K562 (cell line): ENCODE data around the gene DTL. TPM values are rescaled to one million over a fixed set of nuclear protein-coding genes. Genes with fewer than 3 reads are reported as not detected.

ENCODE experiments used
- ATAC-seq: fragments of 200-7000 bp; cut with Tn5 transposase; 3 replicates; pipeline ENCODE4 v1.9.1; 2020; ENCODE audit warnings: moderate library complexity
- BruUV-seq: library from RNA; stranded (reverse); fragments of 400-500 nt; replicated peaks from 2 replicates; lab custom pipeline; 2021; lab: Mats Ljungman, UMichigan
- CTCF ChIA-PET: fragments of 300-600 bp; formaldehyde crosslinking; extraction: SDS; loops from one replicate; lab custom pipeline; 2021; ENCODE audit warnings: low intra/inter-chr PET ratio; lab: Yijun Ruan, JAX
- POLR2A ChIA-PET: fragments of 300-600, 350-650 bp; sonication (Branson Sonifier 250); formaldehyde crosslinking; extraction: SDS; loops from one replicate; lab custom pipeline; 2021; ENCODE audit warnings: antibody characterized with exemption, inconsistent platforms; lab: Yijun Ruan, JAX
- DNase-seq, 4 experiments: peaks; one replicate each; pipeline versions ENCODE4 v3.0.0 to v3.0.0-alpha.2; 2011 to 2018; ENCODE audit warnings: low spot score in 3 of 4, mixed read lengths in 3 of 4; ENCODE audit errors: extremely low read depth in 1 of 4
- FAIRE-seq: peaks from 2 replicates; lab custom pipeline; 2011; peaks lifted over from hg19 to GRCh38; lab: Jason Lieb, UNC
- H2AFZ ChIP-seq: 2 replicates; pipeline ENCODE4 v1.6.0; 2011; ENCODE audit warnings: low read depth, low read length, control low read depth, inconsistent platforms
- H3K27ac ChIP-seq: fragments of 200-600 bp; 3 replicates; pipeline ENCODE4 v1.8.0; 2011; ENCODE audit warnings: low read depth, mild to moderate bottlenecking, control low read depth, inconsistent platforms, low read length, moderate library complexity, mixed read lengths; ENCODE audit errors: extremely low read depth
- H3K27me3 ChIP-seq, 2 experiments: fragments of 300-600 bp in 1 of 2; 2 replicates in 1 of 2; 3 replicates in 1 of 2; pipeline versions ENCODE4 v1.6.0 to v1.8.0; 2011; ENCODE audit warnings: inconsistent platforms in 2 of 2, low read length in 2 of 2, mild to moderate bottlenecking in 1 of 2, mixed read lengths in 1 of 2, moderate library complexity in 1 of 2; ENCODE audit not compliant: control insufficient read depth in 2 of 2, insufficient read depth in 2 of 2
- H3K36me3 ChIP-seq: fragments of 300-600 bp; 3 replicates; pipeline ENCODE4 v1.8.0; 2011; ENCODE audit warnings: mild to moderate bottlenecking, low read length, inconsistent platforms; ENCODE audit not compliant: control insufficient read depth, insufficient read depth
- H3K4me1 ChIP-seq, 2 experiments: fragments of 200-600 bp in 1 of 2; replicated peaks in 1 of 2; 2 replicates in 1 of 2; 3 replicates in 1 of 2; pipeline versions ENCODE4 v1.5.1 to v1.8.0; 2011; ENCODE audit warnings: inconsistent platforms in 2 of 2, low read length in 2 of 2, mild to moderate bottlenecking in 1 of 2, mixed read lengths in 1 of 2, moderate library complexity in 1 of 2; ENCODE audit not compliant: control insufficient read depth in 2 of 2, insufficient read depth in 2 of 2
- H3K4me2 ChIP-seq: 2 replicates; pipeline ENCODE4 v1.6.1; 2011; ENCODE audit warnings: low read length, control low read depth, inconsistent platforms, mixed read lengths; ENCODE audit not compliant: insufficient read depth
- H3K4me3 ChIP-seq: fragments of 200-600 bp; sonication (generic), shearing (Covaris generic); 2 replicates; pipeline ENCODE4 v1.5.1; 2016; ENCODE audit warnings: control low read depth, inconsistent platforms
- H3K79me2 ChIP-seq: fragments of 200-600 bp; 3 replicates; pipeline ENCODE4 v1.8.0; 2011; ENCODE audit warnings: low read length, inconsistent platforms; ENCODE audit not compliant: control insufficient read depth, insufficient read depth
- H3K9ac ChIP-seq, 2 experiments: 2 replicates each; pipeline versions ENCODE4 v1.6.0 to v1.6.1; 2011; ENCODE audit warnings: low read depth in 2 of 2, low read length in 2 of 2, control low read depth in 1 of 2, inconsistent platforms in 1 of 2, mild to moderate bottlenecking in 1 of 2, mixed read lengths in 1 of 2; ENCODE audit not compliant: insufficient read depth in 1 of 2
- H3K9me1 ChIP-seq: one replicate; pipeline ENCODE4 v1.6.0; 2011; ENCODE audit warnings: inconsistent platforms, mild to moderate bottlenecking, low read length, moderate library complexity; ENCODE audit not compliant: control insufficient read depth, insufficient read depth
- H3K9me3 ChIP-seq: replicated peaks from 2 replicates; pipeline ENCODE4 v1.5.1; 2011; ENCODE audit warnings: low read depth, low read length, inconsistent platforms; ENCODE audit not compliant: control insufficient read depth, insufficient read depth
- H4K20me1 ChIP-seq: replicated peaks from 2 replicates; pipeline ENCODE4 v1.6.1; 2011; ENCODE audit warnings: low read length, inconsistent platforms, mixed read lengths; ENCODE audit not compliant: control insufficient read depth, insufficient read depth
- BRCA1 ChIP-seq, 2 experiments: fragments of 450-650 bp in 1 of 2; sonication (generic) in 1 of 2; formaldehyde crosslinking in 1 of 2; IDR thresholded peaks; 2 replicates each; pipeline versions ENCODE4 v1.5.0 to v1.6.1; 2017 to 2020; ENCODE audit warnings: mild to moderate bottlenecking in 1 of 2, missing genetic modification reagents in 1 of 2
- E2F1 ChIP-seq: sonication (generic); formaldehyde crosslinking; IDR thresholded peaks from 2 replicates; pipeline ENCODE4 v1.8.1; 2023; ENCODE audit warnings: mild to moderate bottlenecking, missing genetic modification reagents, moderate library complexity
- FOSL1 ChIP-seq: fragments of 200-800 bp; sonication (Bioruptor generic); conservative IDR thresholded peaks from 2 replicates; pipeline ENCODE4 v1.6.1; 2016; ENCODE audit warnings: missing genetic modification characterization, missing compliant biosample characterization
- FOXJ2 ChIP-seq: fragments of 200-800 bp; sonication (Bioruptor generic); IDR thresholded peaks from 2 replicates; pipeline ENCODE4 v1.6.1; 2016; ENCODE audit warnings: missing genetic modification characterization, missing compliant biosample characterization
- FOXM1 ChIP-seq, 2 experiments: fragments of 450-650 bp in 1 of 2; sonication (generic) in 1 of 2; formaldehyde crosslinking in 1 of 2; IDR thresholded peaks; 2 replicates each; pipeline versions ENCODE4 v1.6.1 to v1.9.0; 2017 to 2022; ENCODE audit warnings: low read depth in 2 of 2, mild to moderate bottlenecking in 2 of 2, missing genetic modification reagents in 1 of 2, moderate library complexity in 1 of 2
- POLR2G ChIP-seq: fragments of 200-400 bp; formaldehyde crosslinking; IDR thresholded peaks from 2 replicates; pipeline ENCODE4 v1.6.1; 2017; ENCODE audit warnings: low read depth, mild to moderate bottlenecking, antibody characterized with exemption, low read length, moderate library complexity
- SMARCA4 ChIP-seq: fragments of 450-650 bp; IDR thresholded peaks from 2 replicates; pipeline ENCODE4 v1.6.1; 2016
- TFAM ChIP-seq: fragments of 250-450 bp; sonication (Bioruptor Pico); conservative IDR thresholded peaks from 2 replicates; pipeline ENCODE4 v1.5.0; 2021; ENCODE audit warnings: mild to moderate bottlenecking, moderate library complexity
- UBTF ChIP-seq, 2 experiments: IDR thresholded peaks; 2 replicates each; pipeline ENCODE4 v1.6.1; 2012; ENCODE audit warnings: improper control_type of control experiment in 2 of 2, low read depth in 2 of 2, low read length in 2 of 2, borderline replicate concordance in 1 of 2
- WGBS: fragments of 100-300 bp; shearing (Covaris generic); methylation state at CpG from one replicate; pipeline ENCODE4 v1.1.6; 2016; ENCODE audit warnings: low coverage, mixed read lengths; ENCODE audit not compliant: insufficient coverage; ENCODE audit errors: missing lambda C conversion rate; 5-methylcytosine and 5-hydroxymethylcytosine counted together
- in situ Hi-C: fragments of 300-500 bp; cut with MboI; formaldehyde crosslinking; loops from 4 replicates; pipeline ENCODE4 v1.15.0; 2018; ENCODE audit warnings: inconsistent platforms, mixed read lengths
- intact Hi-C: fragments of 100-400 bp; cut with micrococcal nuclease; formaldehyde crosslinking; loops from 2 replicates; pipeline ENCODE4 v1.14.2; 2022
- polyA plus RNA-seq, 8 experiments: library from polyadenylated mRNA; depleted of rRNA in 4 of 8; stranded (reverse) in 5 of 8; unstranded in 3 of 8; fragments of >200 nt; fragmentation: Nextera tagmentation in 2 of 8; fragmentation: Illumina TruSeq in 1 of 8; extraction: Ambion mirVana in 2 of 8; extraction: Trizol in 1 of 8; gene quantifications; 2 replicates each; pipeline versions ENCODE4 v1.2.1 to v1.2.3, GENCODE V29; 2011 to 2014; ENCODE audit warnings: inconsistent platforms in 1 of 8, missing spikeins in 1 of 8
- total RNA-seq, 7 experiments: library from RNA; depleted of rRNA in 6 of 7; stranded (reverse); fragments of >200 nt in 6 of 7; fragmentation: Illumina TruSeq in 2 of 7; extraction: Trizol in 2 of 7; gene quantifications; 2 replicates each; pipeline versions ENCODE4 v1.2.1 to v1.2.3, GENCODE V29; 2011 to 2021; ENCODE audit warnings: low replicate concordance in 1 of 7
- TF ChIP-seq, protein P1 (sequence below): sonication (generic); formaldehyde crosslinking; IDR thresholded peaks from 2 replicates; pipeline ENCODE4 v1.8.0; 2022; ENCODE audit warnings: mild to moderate bottlenecking, missing genetic modification reagents

Gene DTL
- total and polyA plus RNA-seq, 9 of the 15 experiments (the other 6 are each of a cell fraction or from before 2014, with no cell fraction given) = 38.3 to 81.0 (median 63.2) TPM

DNA sequence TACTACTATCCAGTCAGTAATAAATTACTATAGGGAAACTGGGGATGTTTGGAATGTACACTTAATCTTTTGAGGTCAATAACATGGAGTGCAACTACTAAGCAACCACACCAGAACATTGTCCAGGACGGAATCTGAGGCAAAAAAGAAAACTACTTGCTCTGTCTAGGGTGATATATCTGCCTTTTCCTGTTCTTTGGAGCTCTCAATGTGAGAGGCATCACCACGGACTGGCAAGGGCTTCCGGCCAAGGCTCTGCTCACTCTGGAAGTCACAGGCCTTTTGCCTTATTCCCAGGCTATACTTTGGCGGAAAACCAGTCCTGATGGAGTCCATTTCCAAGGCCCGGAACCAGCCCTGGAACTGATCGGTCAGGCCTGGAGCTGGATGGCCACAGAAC is 94.2 kb downstream of the DTL start:
- 95% methylated on average over 6 of the region's 6 CpGs for WGBS
- DNase-seq (no peak), FAIRE-seq (no peak), ATAC-seq (no peak)
- Histone ChIP-seq H3K4me3 (no peak overlapping the region), H3K36me3 (peaks cover 23% of the 10 kb centered on the region; the same call in 2 of the 3 replicates), H3K27me3 (no peaks in the 10 kb centered on the region), H3K4me1 (peaks cover 0 to 2% of the 10 kb centered on the region in 2 experiments; a peak in 1 of 5 replicates), H2AFZ (no peak overlapping the region), H3K4me2 (no peak overlapping the region), H3K79me2 (no peaks in the 10 kb centered on the region), H4K20me1 (no peaks in the 10 kb centered on the region), H3K9me1 (no peaks in the 10 kb centered on the region), H3K9me3 (no peaks in the 10 kb centered on the region), H3K27ac (no peak overlapping the region), H3K9ac (no peak overlapping the region)
- POLR2A ChIA-PET = interaction anchor here (0.7 to 1.7 kb wide), 2 partner anchors 22 to 24 kb away, joined by 4 to 5 read pairs; no protein-coding TSS in a partner anchor
- no TSS peak for BruUV-seq
- intact Hi-C loops (no loop called here), in situ Hi-C loops (no loop called here)
- TF ChIP-seq FOXJ2 (tag) = no peak
- TF ChIP-seq UBTF (IDR thresholded peaks at IDR 0.05; ENCODE audit: borderline replicate concordance in 1 of 2, low read depth in 2 of 2, low read length in 2 of 2) = no peak
- CTCF ChIA-PET = no interaction called here

DNA sequence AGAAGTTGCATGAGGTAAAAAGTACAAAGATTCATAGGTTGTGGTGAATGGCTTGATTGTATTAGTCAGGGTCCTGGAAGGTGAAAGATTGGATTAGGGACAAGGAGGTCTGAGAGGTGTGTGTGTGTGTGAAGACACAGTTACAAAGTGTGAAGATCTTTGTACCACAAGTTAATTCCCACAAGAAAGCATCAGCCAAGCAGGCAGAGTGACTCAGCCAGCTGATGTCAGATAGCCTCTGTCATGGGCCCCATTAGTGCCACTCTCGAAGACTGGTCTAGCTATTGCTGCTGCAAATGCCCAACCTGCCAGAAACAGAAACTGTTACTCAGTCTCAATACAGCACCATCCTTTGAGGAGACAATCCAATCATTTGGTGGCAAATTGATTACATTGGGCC is 96.5 kb downstream of the DTL start:
- in situ Hi-C loops = no loop called here
- peaks cover 18% of the 10 kb centered on the region; the same call in 2 of the 3 replicates for H3K36me3 ChIP-seq
- CTCF ChIA-PET = no interaction called here
- TF ChIP-seq FOSL1 = no peak
- TF ChIP-seq FOXM1 (IDR thresholded peaks at IDR 0.05; ENCODE audit: low read depth) = no peak
- TF ChIP-seq FOXM1 (CRISPR knock-in tag; IDR thresholded peaks at IDR 0.05; ENCODE audit: low read depth) = no peak
- TF ChIP-seq SMARCA4 = no peak
- TF ChIP-seq POLR2G = no peak
- TF ChIP-seq, protein P1, sequence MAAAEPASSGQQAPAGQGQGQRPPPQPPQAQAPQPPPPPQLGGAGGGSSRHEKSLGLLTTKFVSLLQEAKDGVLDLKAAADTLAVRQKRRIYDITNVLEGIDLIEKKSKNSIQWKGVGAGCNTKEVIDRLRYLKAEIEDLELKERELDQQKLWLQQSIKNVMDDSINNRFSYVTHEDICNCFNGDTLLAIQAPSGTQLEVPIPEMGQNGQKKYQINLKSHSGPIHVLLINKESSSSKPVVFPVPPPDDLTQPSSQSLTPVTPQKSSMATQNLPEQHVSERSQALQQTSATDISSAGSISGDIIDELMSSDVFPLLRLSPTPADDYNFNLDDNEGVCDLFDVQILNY (CRISPR knock-in tag) = no peak
- TF ChIP-seq TFAM (CRISPR knock-in tag) = no peak
- TF ChIP-seq FOXJ2 (tag) = no peak
- no peak for TF ChIP-seq BRCA1 (IDR thresholded peaks at IDR 0.05)
- no peak for TF ChIP-seq BRCA1 (CRISPR knock-in tag; IDR thresholded peaks at IDR 0.05)
- TF ChIP-seq E2F1 (CRISPR knock-in tag) = no peak

More for the DNA sequence above, 96.5 kb downstream of the DTL start:
- H4K20me1 ChIP-seq = no peaks in the 10 kb centered on the region
- H3K9me1 ChIP-seq = no peaks in the 10 kb centered on the region
- DNase-seq (no peak), FAIRE-seq (no peak), ATAC-seq (no peak)
- H3K9ac ChIP-seq = no peak overlapping the region
- no peak overlapping the region for H3K27ac ChIP-seq
- H2AFZ ChIP-seq = no peak overlapping the region
- intact Hi-C loops = no loop called here
- H3K27me3 ChIP-seq = no peaks in the 10 kb centered on the region
- no peaks in the 10 kb centered on the region for H3K4me1 ChIP-seq
- no TSS peak for BruUV-seq
- POLR2A ChIA-PET = interaction anchor here (0.5 to 1.0 kb wide), 2 partner anchors 10 to 17 kb away, joined by 3 read pairs; no protein-coding TSS in a partner anchor
- 77% methylated on average over 1 of the region's 1 CpG for WGBS
- 0 out of 2 replicates have a peak, but pooled peaks cover 1% of the 10 kb centered on the region for H3K9me3 ChIP-seq
- no peak overlapping the region for H3K4me3 ChIP-seq
- H3K4me2 ChIP-seq = no peak overlapping the region
- no peaks in the 10 kb centered on the region for H3K79me2 ChIP-seq
